Fibroblast of pulmonary artery (primary cell): Measurements from ENCODE around the gene PTPRN2.

ENCODE experiments used
- DNase-seq: peaks from one replicate; pipeline ENCODE4 v3.0.0-alpha.2; 2010; ENCODE audit warnings: low read depth
- H3K4me3 ChIP-seq: replicated peaks from 2 replicates; pipeline ENCODE4 v1.5.1; 2011; ENCODE audit warnings: low read depth, mild to moderate bottlenecking, control low read depth, low read length, moderate library complexity
- TF ChIP-seq, protein P1 (sequence below): IDR thresholded peaks from 2 replicates; pipeline ENCODE4 v1.5.1; 2011; ENCODE audit warnings: mild to moderate bottlenecking, control low read depth, low read length, inconsistent platforms; ENCODE audit errors: missing control alignments

PTPRN2 gene

DNA sequence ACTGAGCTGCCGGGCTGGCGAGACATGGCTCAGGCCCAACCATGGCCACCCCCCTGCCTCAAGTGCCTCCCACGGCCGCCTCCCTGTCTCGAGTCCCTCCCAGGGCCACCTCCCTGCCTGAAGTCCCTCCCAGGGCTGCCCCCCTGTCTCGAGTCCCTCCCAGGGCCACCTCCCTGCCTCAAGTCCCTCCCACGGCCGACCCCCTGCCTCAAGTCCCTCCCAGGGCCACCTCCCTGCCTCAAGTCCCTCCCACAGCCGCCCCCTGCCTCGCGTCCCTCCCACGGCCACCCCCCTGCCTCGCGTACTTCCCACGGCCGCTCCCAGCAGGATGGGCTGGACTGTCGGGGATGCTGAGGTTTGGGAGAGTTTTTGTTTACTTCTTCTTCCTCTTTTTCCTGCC, 462.5 kb downstream of the PTPRN2 start:
- no peak overlapping the region for H3K4me3 ChIP-seq
- no peak for DNase-seq
- TF ChIP-seq, protein P1, sequence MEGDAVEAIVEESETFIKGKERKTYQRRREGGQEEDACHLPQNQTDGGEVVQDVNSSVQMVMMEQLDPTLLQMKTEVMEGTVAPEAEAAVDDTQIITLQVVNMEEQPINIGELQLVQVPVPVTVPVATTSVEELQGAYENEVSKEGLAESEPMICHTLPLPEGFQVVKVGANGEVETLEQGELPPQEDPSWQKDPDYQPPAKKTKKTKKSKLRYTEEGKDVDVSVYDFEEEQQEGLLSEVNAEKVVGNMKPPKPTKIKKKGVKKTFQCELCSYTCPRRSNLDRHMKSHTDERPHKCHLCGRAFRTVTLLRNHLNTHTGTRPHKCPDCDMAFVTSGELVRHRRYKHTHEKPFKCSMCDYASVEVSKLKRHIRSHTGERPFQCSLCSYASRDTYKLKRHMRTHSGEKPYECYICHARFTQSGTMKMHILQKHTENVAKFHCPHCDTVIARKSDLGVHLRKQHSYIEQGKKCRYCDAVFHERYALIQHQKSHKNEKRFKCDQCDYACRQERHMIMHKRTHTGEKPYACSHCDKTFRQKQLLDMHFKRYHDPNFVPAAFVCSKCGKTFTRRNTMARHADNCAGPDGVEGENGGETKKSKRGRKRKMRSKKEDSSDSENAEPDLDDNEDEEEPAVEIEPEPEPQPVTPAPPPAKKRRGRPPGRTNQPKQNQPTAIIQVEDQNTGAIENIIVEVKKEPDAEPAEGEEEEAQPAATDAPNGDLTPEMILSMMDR = no peak

DNA sequence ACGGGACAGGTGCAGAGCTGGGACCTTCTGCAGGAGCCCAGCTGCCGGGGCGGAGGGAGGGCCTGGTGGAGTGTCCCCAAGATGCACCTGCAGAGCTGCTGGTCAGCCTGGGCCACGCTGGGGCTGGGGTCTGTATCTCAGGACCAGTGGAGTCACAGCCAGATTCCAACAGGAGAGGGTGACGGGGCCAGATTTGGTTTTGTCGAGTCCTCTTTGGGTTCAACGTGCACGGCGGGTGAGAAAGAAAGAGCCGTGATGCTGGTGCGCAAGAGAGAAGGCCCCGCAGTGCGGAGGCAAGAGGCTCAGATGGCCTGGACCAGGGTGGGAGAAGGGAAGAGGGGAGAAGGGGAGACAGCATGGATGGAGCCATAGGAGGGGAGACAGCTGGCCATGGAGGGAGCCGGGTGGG, 462.9 kb downstream of the PTPRN2 start:
- DNase-seq = no peak
- TF ChIP-seq, protein P1 = no peak
- H3K4me3 ChIP-seq = no peak overlapping the region

DNA sequence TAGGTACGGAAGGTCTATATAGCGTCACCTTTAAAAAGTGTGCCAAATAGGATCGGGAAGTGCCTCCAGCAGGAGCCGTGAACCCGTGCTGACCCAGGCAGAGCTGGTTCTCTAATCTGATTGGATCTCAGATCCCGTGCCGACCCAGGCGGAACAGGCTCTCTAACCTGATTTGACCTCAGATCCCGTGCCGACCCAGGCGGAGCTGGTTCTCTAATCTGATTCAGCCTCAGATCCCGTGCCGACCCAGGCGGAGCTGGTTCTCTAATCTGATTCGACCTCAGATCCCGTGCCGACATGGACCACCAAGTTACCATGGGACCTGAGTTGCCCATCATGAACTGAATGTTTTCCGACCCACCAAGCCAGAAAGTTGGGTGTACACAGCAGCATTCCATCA, 463.9 kb downstream of the PTPRN2 start:
- no peak overlapping the region for H3K4me3 ChIP-seq
- TF ChIP-seq, protein P1 = no peak
- DNase-seq = no peak

DNA sequence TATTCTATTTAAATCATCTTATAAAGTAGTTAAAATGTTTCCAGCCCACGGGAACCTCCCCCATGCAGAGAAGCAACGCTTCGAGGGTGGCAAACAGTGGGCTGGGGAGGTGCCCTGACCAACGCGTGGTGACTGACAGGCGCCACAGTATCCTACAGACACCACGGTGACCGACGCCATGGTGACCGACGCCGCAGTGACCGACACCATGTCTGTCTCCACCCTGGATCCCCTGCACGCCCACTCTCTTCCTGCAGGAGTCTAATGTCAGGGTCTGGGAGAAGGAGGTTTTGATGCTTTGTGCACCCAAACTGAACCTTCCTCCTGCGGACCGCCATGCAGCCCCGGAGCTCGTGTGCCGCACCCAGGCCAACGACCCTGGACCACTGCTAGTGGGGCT, 464.4 kb downstream of the PTPRN2 start:
- DNase-seq = no peak
- TF ChIP-seq, protein P1 = no peak

DNA sequence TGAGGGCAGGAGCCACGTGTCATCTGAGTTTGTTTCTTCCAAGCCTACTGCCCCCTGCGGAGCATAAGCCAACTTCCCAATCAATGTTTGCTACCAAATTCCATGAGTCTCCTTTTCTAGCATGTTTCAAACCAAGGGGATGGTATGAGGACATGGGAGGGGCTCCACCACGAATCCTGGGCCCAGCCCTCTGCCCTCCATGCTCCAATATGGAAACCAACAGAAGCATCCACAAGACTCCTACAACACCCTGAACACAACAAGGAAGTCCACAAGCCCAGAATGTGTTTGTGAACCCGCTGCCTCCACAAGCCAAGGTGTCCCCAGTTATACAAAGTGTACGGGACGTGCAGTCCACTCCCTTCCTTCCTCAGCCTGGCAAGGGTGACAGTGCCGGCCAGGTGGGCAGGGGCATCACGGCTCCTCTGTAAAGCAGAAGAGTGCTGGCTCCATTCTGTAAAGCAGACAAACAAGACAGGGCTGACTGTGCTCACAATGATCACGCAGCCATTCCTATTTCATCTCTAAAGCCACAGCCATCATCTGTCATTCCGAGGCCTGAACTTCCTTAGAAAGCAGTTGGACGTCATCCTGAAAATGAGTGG, 466.1 kb downstream of the PTPRN2 start:
- TF ChIP-seq, protein P1 = no peak
- no peak overlapping the region for H3K4me3 ChIP-seq
- no peak for DNase-seq

More for the DNA sequence above, 464.4 kb downstream of the PTPRN2 start:
- no peak overlapping the region for H3K4me3 ChIP-seq

DNA sequence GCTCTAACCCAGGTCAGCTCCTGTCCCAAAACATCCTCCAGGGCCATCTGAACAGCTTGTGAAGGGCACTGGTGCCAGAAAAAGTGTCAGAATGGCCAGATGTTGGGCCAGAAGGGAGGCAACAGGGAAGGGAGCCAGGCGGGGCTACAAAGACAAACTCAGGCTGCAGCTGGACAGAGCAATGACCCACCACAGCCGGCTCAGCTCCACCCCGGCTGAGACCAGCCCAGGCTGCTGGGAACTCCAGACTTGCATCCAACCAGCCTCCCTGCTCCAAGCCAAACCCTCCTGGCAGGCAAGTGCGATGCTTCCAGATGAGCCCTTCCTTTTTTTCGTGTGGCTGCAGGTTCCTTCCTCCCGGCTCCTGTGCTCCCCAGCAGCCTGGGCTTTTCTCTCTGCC, 466.9 kb downstream of the PTPRN2 start:
- no peak overlapping the region for H3K4me3 ChIP-seq
- no peak for DNase-seq
- TF ChIP-seq, protein P1 = no peak

DNA sequence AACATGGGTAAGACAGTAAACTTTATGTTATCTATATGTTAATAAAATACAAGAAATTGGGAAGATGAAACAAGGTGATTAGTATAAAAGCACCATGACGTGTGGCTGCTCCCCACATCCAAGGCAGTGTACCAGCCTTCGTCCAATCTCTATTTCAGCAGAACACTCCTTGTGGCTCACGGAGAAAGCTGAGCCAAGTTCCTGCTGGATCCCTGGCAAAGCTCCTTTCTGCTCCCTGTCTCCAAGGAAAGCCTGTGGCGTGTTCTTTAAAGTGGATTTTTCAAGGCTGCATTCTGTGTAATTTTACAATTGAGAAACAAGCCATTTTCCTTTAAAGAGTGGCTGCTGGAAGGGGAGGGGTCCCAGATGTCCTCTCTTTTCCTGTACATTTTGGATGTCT, 467.3 kb downstream of the PTPRN2 start:
- TF ChIP-seq, protein P1 = no peak
- no peak for DNase-seq
- no peak overlapping the region for H3K4me3 ChIP-seq
